GM19035 (cell line): ENCODE data around the gene TBX10.

Experiments
- ATAC-seq: cut with Tn5 transposase; IDR thresholded peaks from one replicate; pipeline ENCODE4 v1.9.1; 2021; ENCODE audit not compliant: unreplicated experiment

Gene TBX10

DNA sequence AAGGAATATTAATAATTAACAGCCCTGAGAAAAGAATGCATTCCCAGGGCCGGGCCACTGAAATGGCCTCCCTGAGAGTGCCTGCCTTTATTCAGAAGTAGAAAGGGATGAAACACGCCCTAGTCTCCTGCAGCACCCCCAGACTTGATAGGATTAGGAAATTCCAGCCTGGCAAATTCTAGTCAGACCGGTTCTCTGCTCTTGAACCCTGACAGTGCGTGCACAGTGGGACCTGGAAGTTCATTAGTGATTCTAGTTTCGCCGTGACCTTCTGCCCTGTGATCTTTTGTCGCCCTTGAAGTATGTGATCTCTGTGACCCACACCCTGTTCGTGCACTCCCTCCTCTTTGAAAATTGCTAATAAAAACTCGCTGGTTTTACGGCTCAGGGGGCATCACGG, 58.1 kb downstream of the TBX10 start:
- ATAC-seq = no peak
